HL-60 (cell line): Measurements from ENCODE around the gene ANKRD39.

ENCODE experiments used
- DNase-seq, 2 experiments: peaks; one replicate each; pipeline ENCODE4 v3.0.0-alpha.2; 2010 to 2020; ENCODE audit warnings: low read depth in 1 of 2, low spot score in 1 of 2
- H3K27ac ChIP-seq: fragments of 250-450 bp; sonication (Bioruptor Pico); replicated peaks from 2 replicates; pipeline ENCODE4 v1.5.1; 2020; ENCODE audit warnings: mild to moderate bottlenecking, moderate library complexity
- H3K27me3 ChIP-seq: fragments of 250-450 bp; sonication (Bioruptor Pico); 2 replicates; pipeline ENCODE4 v1.5.1; 2021; ENCODE audit warnings: mild to moderate bottlenecking, moderate library complexity; ENCODE audit not compliant: insufficient read depth, poor library complexity, severe bottlenecking
- H3K4me3 ChIP-seq: replicated peaks from 2 replicates; pipeline ENCODE4 v1.5.1; 2011; ENCODE audit warnings: mild to moderate bottlenecking, control low read depth, low read length; ENCODE audit not compliant: insufficient read depth
- GABPA ChIP-seq: IDR thresholded peaks from 2 replicates; pipeline ENCODE4 v1.6.1; 2012; ENCODE audit warnings: low read depth
- POLR2AphosphoS5 ChIP-seq: IDR thresholded peaks from 2 replicates; pipeline ENCODE4 v1.6.1; 2012; ENCODE audit warnings: low read depth
- SPI1 ChIP-seq: IDR thresholded peaks from 2 replicates; pipeline ENCODE4 v1.6.1; 2012; ENCODE audit warnings: low read depth, mild to moderate bottlenecking, borderline replicate concordance
- TF ChIP-seq, protein P1 (sequence below): IDR thresholded peaks from one replicate; pipeline ENCODE4 v1.5.1; 2011; ENCODE audit warnings: low read length, control low read depth, inconsistent platforms; ENCODE audit not compliant: insufficient read depth
- TF ChIP-seq, protein P2 (sequence below): IDR thresholded peaks from 2 replicates; pipeline ENCODE4 v1.6.1; 2012; ENCODE audit warnings: low read depth; ENCODE audit not compliant: insufficient replicate concordance

Gene ANKRD39

DNA sequence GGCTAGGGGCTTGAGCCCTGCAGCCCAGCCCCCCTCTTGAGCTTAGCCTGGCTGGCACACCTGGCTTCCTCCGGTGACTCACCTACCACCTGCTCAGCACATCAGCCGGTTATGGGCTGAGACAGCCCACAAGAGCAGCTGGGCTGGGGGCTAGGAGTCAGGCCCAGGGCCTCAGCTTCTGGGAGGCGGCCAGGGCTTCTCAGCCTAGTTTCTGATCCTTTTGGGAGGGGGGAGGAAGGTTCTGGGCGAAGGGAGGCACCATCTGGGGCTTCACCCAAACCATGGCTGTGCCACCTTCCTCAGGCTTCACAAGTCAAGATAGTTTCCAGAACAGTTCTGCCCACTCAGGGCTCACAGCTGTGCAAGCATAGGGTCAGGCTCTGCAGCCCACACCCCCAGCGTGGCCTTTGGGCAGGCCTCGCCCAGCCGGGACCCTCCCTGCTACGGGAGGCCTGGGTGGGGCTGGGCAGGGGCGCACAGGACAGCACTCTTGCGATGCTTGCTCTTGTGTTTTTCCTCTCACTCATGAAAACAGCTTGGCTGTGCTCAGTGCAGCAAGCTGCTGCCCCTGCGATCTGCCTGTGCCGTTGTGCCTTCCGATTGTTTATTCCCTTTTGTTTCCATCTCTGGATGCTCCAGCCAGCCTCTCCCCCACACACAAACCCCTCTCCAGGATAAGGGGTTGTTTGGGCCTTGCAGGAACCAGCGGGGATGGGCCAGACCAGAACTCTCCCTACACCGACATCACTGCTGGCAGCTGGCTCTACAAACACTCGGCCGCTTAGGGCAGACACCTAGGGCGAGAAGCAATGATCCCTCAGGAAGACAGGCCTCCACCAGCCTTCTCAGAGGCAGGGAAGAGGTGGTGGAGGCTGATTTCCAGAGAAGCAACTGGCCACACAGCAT lies 38.2 kb upstream of the ANKRD39 start:
- DNase-seq: no peak

DNA sequence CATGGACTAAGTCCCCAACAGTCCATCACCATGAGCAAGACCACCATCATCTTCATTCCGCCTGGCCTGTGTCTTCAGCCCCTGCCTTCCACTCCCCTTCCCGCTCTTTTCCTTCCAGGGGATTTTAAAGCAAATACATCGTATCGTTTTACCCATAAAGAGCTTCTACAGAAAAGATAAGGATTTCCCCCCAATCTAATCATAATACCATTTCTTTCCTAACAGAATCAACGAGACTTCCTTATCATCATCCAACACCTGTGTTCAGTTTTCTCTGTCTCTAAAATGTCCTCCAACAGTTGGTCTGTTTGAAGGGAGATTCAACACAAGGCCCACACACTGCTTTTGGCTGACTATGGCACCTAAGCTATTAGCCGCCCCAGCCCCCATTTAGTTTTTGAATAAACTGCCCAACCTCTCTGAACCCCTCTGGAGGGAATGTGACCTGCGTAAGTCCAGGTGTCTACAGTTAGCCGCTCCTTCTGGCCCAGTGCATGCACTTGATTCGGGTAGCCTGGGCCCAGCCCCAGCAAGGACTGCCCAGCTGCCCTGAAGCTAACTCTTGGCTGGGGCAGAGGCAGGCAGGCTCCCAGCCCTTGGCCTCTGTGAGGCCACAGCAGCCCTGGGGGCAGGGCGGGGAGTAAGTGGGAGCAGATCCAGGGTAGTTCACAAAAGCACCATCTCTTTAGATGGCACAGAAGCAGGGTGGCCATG lies 37.4 kb upstream of the ANKRD39 start:
- Histone ChIP-seq H3K27me3 (peaks cover 3% of the 10 kb centered on the region), H3K27ac (no peak overlapping the region), H3K4me3 (no peak overlapping the region)
- TF ChIP-seq POLR2AphosphoS5: no peak
- no peak for TF ChIP-seq SPI1
- TF ChIP-seq, protein P1, sequence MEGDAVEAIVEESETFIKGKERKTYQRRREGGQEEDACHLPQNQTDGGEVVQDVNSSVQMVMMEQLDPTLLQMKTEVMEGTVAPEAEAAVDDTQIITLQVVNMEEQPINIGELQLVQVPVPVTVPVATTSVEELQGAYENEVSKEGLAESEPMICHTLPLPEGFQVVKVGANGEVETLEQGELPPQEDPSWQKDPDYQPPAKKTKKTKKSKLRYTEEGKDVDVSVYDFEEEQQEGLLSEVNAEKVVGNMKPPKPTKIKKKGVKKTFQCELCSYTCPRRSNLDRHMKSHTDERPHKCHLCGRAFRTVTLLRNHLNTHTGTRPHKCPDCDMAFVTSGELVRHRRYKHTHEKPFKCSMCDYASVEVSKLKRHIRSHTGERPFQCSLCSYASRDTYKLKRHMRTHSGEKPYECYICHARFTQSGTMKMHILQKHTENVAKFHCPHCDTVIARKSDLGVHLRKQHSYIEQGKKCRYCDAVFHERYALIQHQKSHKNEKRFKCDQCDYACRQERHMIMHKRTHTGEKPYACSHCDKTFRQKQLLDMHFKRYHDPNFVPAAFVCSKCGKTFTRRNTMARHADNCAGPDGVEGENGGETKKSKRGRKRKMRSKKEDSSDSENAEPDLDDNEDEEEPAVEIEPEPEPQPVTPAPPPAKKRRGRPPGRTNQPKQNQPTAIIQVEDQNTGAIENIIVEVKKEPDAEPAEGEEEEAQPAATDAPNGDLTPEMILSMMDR: no peak
- TF ChIP-seq, protein P2, sequence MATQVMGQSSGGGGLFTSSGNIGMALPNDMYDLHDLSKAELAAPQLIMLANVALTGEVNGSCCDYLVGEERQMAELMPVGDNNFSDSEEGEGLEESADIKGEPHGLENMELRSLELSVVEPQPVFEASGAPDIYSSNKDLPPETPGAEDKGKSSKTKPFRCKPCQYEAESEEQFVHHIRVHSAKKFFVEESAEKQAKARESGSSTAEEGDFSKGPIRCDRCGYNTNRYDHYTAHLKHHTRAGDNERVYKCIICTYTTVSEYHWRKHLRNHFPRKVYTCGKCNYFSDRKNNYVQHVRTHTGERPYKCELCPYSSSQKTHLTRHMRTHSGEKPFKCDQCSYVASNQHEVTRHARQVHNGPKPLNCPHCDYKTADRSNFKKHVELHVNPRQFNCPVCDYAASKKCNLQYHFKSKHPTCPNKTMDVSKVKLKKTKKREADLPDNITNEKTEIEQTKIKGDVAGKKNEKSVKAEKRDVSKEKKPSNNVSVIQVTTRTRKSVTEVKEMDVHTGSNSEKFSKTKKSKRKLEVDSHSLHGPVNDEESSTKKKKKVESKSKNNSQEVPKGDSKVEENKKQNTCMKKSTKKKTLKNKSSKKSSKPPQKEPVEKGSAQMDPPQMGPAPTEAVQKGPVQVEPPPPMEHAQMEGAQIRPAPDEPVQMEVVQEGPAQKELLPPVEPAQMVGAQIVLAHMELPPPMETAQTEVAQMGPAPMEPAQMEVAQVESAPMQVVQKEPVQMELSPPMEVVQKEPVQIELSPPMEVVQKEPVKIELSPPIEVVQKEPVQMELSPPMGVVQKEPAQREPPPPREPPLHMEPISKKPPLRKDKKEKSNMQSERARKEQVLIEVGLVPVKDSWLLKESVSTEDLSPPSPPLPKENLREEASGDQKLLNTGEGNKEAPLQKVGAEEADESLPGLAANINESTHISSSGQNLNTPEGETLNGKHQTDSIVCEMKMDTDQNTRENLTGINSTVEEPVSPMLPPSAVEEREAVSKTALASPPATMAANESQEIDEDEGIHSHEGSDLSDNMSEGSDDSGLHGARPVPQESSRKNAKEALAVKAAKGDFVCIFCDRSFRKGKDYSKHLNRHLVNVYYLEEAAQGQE: no peak
- no peak for TF ChIP-seq GABPA
- no peak for DNase-seq

More for the DNA sequence above, 38.2 kb upstream of the ANKRD39 start:
- Histone ChIP-seq H3K27ac (no peak overlapping the region), H3K4me3 (no peak overlapping the region), H3K27me3 (peaks cover 3% of the 10 kb centered on the region)
- TF ChIP-seq GABPA (no peak), POLR2AphosphoS5 (no peak), SPI1 (no peak)
- TF ChIP-seq, protein P1: no peak
- TF ChIP-seq, protein P2: no peak

DNA sequence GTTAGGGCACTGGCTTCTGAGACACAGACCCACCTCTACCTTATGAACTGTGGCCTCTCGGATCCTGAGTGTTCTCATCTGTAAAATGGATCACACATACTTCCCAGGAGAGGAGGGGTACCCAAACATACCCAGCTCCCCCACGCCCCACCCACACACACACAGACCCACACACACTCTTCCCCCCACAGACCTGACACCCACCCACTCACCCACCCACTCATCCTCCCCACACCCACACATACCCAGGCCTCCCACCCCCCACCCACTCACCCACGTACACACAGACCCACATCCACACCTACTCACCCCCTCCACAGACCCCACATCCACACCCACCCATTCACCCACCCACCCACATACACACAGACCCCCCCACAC lies 36.3 kb upstream of the ANKRD39 start:
- H3K27me3 ChIP-seq: peaks cover 3% of the 10 kb centered on the region
- no peak overlapping the region for H3K27ac ChIP-seq
- no peak for DNase-seq
- TF ChIP-seq, protein P2: no peak
- no peak for TF ChIP-seq POLR2AphosphoS5
- no peak overlapping the region for H3K4me3 ChIP-seq
